ENCODE measurements around the gene TNFSF12. TPM values are rescaled to one million over a fixed set of nuclear protein-coding genes. Genes with fewer than 3 reads are reported as not detected.

The TNFSF12 gene
- polyA plus RNA-seq, 3 donors = 37.7 to 98.3 (median 50.2) TPM

GRCh38 chr17:7563115-7563869, 14.4 kb downstream of the TNFSF12 start:
- DNase-seq = peak in 1 of 3 donors; percentile 5
- WGBS (ENCODE audit: insufficient coverage) = 94% methylated on average over 11 of the region's 30 CpGs
- H3K36me3 ChIP-seq (replicated peaks in 1 of 2; ENCODE audit: control insufficient read depth in 1 of 2, insufficient read depth in 2 of 2, low read length in 2 of 2) = peaks cover 55 to 57% of the 10 kb centered on the region in 2 donors
- peaks cover 81% of the 10 kb centered on the region for H3K79me2 ChIP-seq (ENCODE audit: insufficient read depth, low read length)
- H3K4me1 Mint-ChIP-seq = peaks cover 35% of the 10 kb centered on the region
- peaks cover 34 to 41% of the 10 kb centered on the region in 2 donors for H3K4me1 ChIP-seq (ENCODE audit: control insufficient read depth in 1 of 2, insufficient read depth in 2 of 2, low read length in 2 of 2)
- peaks cover 36% of the 10 kb centered on the region for H4K20me1 ChIP-seq (ENCODE audit: insufficient read depth, low read length)
- H2AFZ ChIP-seq (ENCODE audit: insufficient read depth, low read depth, low read length, poor library complexity, severe bottlenecking) = no peak overlapping the region
- no peak for TF ChIP-seq CTCF (IDR thresholded peaks at IDR 0.05)
- H3K9ac ChIP-seq (ENCODE audit: insufficient read depth, low read length, poor library complexity, severe bottlenecking) = no peak overlapping the region
- H3K27ac Mint-ChIP-seq = peak overlapping the region in 2 of 7 donors; percentile 93
- peaks cover 0 to 3% (median 0%) of the 10 kb centered on the region in 7 donors for H3K9me3 Mint-ChIP-seq
- H3K27me3 Mint-ChIP-seq (ENCODE audit: low read depth in 3 of 3) = peaks cover 0 to 3% (median 2%) of the 10 kb centered on the region in 3 donors
- no peak overlapping the region for H3K4me2 ChIP-seq (replicated peaks; ENCODE audit: extremely low read depth, low read length, poor library complexity, severe bottlenecking)
- H3K4me3 Mint-ChIP-seq = no peak overlapping the region
- peaks cover 48 to 77% of the 10 kb centered on the region in 2 donors for H3K36me3 Mint-ChIP-seq
- H3K27ac ChIP-seq (ENCODE audit: low read depth in 1 of 2, low read length in 2 of 2) = no peak overlapping the region
- peak overlapping the region in 1 of 3 experiments; percentile 91 for H3K4me3 ChIP-seq (replicated peaks in 1 of 3; ENCODE audit: low read depth in 2 of 3, low read length in 3 of 3)
- H3K9me3 ChIP-seq (replicated peaks in 1 of 2; ENCODE audit: control insufficient read depth in 1 of 2, insufficient read depth in 1 of 2, low read length in 2 of 2) = no peaks in the 10 kb centered on the region
- intact Hi-C loops (cut with micrococcal nuclease) = loop anchor here (5.0 to 10.0 kb wide), 5 partner anchors 126 to 308 kb away; partner anchors contain the start of genes FGF11 (in 2 of the 2), TMEM102 (in 2 of the 2), CTDNEP1 (in 1 of the 2) and ELP5 (in 1 of the 2)
- no peaks in the 10 kb centered on the region for H3K27me3 ChIP-seq (ENCODE audit: control insufficient read depth in 2 of 2, insufficient read depth in 2 of 2, low read length in 2 of 2)

- Histone ChIP-seq H3K9me3 (replicated peaks in 1 of 2; ENCODE audit: control insufficient read depth in 1 of 2, insufficient read depth in 1 of 2, low read length in 2 of 2) (no peaks in the 10 kb centered on the region), H3K27me3 (ENCODE audit: control insufficient read depth in 2 of 2, insufficient read depth in 2 of 2, low read length in 2 of 2) (no peaks in the 10 kb centered on the region), H3K27ac (ENCODE audit: low read depth in 1 of 2, low read length in 2 of 2) (no peak overlapping the region), H3K4me2 (replicated peaks; ENCODE audit: extremely low read depth, low read length, poor library complexity, severe bottlenecking) (no peak overlapping the region), H4K20me1 (ENCODE audit: insufficient read depth, low read length) (peaks cover 24% of the 10 kb centered on the region), H2AFZ (ENCODE audit: insufficient read depth, low read depth, low read length, poor library complexity, severe bottlenecking) (no peak overlapping the region), H3K4me3 (replicated peaks in 1 of 3; ENCODE audit: low read depth in 2 of 3, low read length in 3 of 3) (no peak overlapping the region), H3K36me3 (replicated peaks in 1 of 2; ENCODE audit: control insufficient read depth in 1 of 2, insufficient read depth in 2 of 2, low read length in 2 of 2) (peaks cover 60 to 76% of the 10 kb centered on the region in 2 donors), H3K79me2 (ENCODE audit: insufficient read depth, low read length) (peaks cover 79% of the 10 kb centered on the region), H3K9ac (ENCODE audit: insufficient read depth, low read length, poor library complexity, severe bottlenecking) (no peak overlapping the region), H3K4me1 (ENCODE audit: control insufficient read depth in 1 of 2, insufficient read depth in 2 of 2, low read length in 2 of 2) (peaks cover 16 to 20% of the 10 kb centered on the region in 2 donors)
- H3K27ac Mint-ChIP-seq = peak overlapping the region in 2 of 7 donors; percentile 2 to 47
- peaks cover 68 to 84% of the 10 kb centered on the region in 2 donors for H3K36me3 Mint-ChIP-seq
- TF ChIP-seq CTCF (IDR thresholded peaks at IDR 0.05) = no peak
- no peak overlapping the region for H3K4me3 Mint-ChIP-seq
- H3K4me1 Mint-ChIP-seq = peaks cover 22% of the 10 kb centered on the region
- peak in 1 of 3 donors; percentile 2 for DNase-seq
- peaks cover 0 to 2% (median 2%) of the 10 kb centered on the region in 3 donors for H3K27me3 Mint-ChIP-seq (ENCODE audit: low read depth in 3 of 3)
- WGBS (ENCODE audit: insufficient coverage) = 100% methylated on average over 1 of the region's 5 CpGs
- intact Hi-C loops (cut with micrococcal nuclease) = loop anchor here (10.0 kb wide), 3 partner anchors 135 to 315 kb away; partner anchors contain the start of genes CTDNEP1 (in 1 of the 2), ELP5 (in 1 of the 2), FGF11 (in 1 of the 2) and KCTD11 (in 1 of the 2)
- peaks cover 0 to 4% (median 0%) of the 10 kb centered on the region in 7 donors for H3K9me3 Mint-ChIP-seq
Observed at GRCh38 chr17:7569571-7569970, 20.7 kb downstream of the TNFSF12 start.
